ENCODE measurements around the gene GGA2. TPM values are rescaled to one million over a fixed set of nuclear protein-coding genes. Genes with fewer than 3 reads are reported as not detected.

The GGA2 gene
- total RNA-seq, 1 experiment from 2014 or later = 26.5 TPM

DNA sequence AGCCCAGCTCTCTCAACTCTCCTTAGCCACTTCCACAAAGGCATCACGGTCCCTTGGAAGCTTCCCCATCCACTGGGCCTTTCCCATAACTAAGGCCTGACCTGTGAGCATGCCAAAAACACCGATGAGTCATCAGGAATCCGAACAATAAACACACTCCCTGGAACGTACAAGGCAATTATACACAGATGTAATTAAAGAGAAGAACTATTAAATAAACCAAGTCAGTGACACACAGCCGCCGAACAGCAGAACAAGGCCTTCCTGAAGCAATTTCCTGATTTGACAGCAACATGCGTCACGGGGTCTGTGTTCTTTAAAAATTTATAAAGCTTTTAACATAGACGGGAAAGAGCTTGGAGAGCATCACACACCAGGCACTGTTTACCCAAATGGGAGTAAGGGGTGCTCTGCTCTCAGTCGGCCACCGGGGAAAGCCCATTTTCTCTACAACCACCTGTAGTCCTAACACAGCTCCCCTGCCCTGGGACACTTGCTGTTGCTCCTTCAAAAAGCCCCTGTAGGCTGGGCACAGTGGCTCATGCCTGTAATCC is 86.7 kb downstream of the GGA2 start:
- H4K20me1 ChIP-seq (ENCODE audit: low read length) = no peaks in the 10 kb centered on the region
- no peaks in the 10 kb centered on the region for H3K9me2 ChIP-seq (replicated peaks; ENCODE audit: low read length)
- no peaks in the 10 kb centered on the region for H3F3A ChIP-seq (ENCODE audit: low read length, unreplicated experiment)
- H3K4me1 ChIP-seq (ENCODE audit: insufficient read depth, low read length) = peaks cover 19% of the 10 kb centered on the region
- ChIA-PET POLR2A (ENCODE audit: unreplicated experiment) (interaction anchor here (0.5 kb wide), 1 partner anchor 71 kb away, joined by 3 read pairs; no protein-coding TSS in a partner anchor), CTCF (interaction anchor here (0.7 to 1.8 kb wide), 3 partner anchors 8 to 33 kb away, joined by 3 to 6 read pairs (median 6); no protein-coding TSS in a partner anchor)
- H3K4me3 ChIP-seq (ENCODE audit: low read length) = no peak overlapping the region
- H3K9ac ChIP-seq (ENCODE audit: low read length) = peak overlapping the region; percentile 67
- H3K36me3 ChIP-seq (ENCODE audit: low read depth, low read length) = no peaks in the 10 kb centered on the region
- no peaks in the 10 kb centered on the region for H3K79me2 ChIP-seq (ENCODE audit: low read length)
- no TSS peak for BruUV-seq (replicated peaks)
- H3K9me3 ChIP-seq (ENCODE audit: low read length) = no peaks in the 10 kb centered on the region
- H3K27ac ChIP-seq (ENCODE audit: low read length) = peak overlapping the region; percentile 98
- peak overlapping the region; percentile 25; the same call in 1 of the 2 replicates for H3K4me2 ChIP-seq (ENCODE audit: low read length)
- no peaks in the 10 kb centered on the region for H3K27me3 ChIP-seq (ENCODE audit: low read length)
- DNase-seq (peak; percentile 94), ATAC-seq (peak; percentile 78)
- no peak overlapping the region for H2AFZ ChIP-seq (ENCODE audit: low read length)
- intact Hi-C loops (cut with micrococcal nuclease) = loop anchor here (2.0 to 5.0 kb wide), 2 partner anchors 33 to 141 kb away; no protein-coding TSS in a partner anchor
- no peak for TF ChIP-seq EZH2 (IDR thresholded peaks at IDR 0.05; ENCODE audit: low read length, unreplicated experiment)
- TF ChIP-seq, protein P1, sequence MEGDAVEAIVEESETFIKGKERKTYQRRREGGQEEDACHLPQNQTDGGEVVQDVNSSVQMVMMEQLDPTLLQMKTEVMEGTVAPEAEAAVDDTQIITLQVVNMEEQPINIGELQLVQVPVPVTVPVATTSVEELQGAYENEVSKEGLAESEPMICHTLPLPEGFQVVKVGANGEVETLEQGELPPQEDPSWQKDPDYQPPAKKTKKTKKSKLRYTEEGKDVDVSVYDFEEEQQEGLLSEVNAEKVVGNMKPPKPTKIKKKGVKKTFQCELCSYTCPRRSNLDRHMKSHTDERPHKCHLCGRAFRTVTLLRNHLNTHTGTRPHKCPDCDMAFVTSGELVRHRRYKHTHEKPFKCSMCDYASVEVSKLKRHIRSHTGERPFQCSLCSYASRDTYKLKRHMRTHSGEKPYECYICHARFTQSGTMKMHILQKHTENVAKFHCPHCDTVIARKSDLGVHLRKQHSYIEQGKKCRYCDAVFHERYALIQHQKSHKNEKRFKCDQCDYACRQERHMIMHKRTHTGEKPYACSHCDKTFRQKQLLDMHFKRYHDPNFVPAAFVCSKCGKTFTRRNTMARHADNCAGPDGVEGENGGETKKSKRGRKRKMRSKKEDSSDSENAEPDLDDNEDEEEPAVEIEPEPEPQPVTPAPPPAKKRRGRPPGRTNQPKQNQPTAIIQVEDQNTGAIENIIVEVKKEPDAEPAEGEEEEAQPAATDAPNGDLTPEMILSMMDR (conservative IDR thresholded peaks at IDR 0.05; ENCODE audit: low read depth, low read length) = no peak
- TF ChIP-seq EZH2phosphoT487 (IDR thresholded peaks at IDR 0.05; ENCODE audit: borderline replicate concordance, low read length) = no peak

DNA sequence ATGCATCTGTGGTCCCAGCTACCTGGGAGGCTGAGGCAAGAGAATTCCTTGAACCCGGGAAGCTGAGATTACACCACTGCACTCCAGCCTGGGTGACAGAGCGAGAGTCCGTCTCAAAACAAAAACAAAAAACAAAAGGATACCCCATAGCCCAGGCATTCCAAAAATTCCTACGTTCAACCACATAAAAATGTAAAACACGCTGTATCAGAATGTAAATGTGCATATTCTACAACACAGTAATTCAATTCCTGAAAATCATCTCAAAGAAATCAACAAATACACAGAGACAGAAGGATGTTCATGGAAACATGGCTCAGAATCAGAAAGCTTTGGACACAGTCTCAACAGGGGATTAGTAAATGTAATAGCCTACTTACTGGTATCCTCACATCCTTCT is 90.3 kb downstream of the GGA2 start:
- DNase-seq (no peak), ATAC-seq (no peak)
- Histone ChIP-seq H3K9me2 (replicated peaks; ENCODE audit: low read length) (no peaks in the 10 kb centered on the region), H3K9ac (ENCODE audit: low read length) (no peak overlapping the region), H3K4me1 (ENCODE audit: insufficient read depth, low read length) (peaks cover 19% of the 10 kb centered on the region), H4K20me1 (ENCODE audit: low read length) (no peaks in the 10 kb centered on the region), H3K4me2 (ENCODE audit: low read length) (no peak overlapping the region), H3K27me3 (ENCODE audit: low read length) (no peaks in the 10 kb centered on the region), H3K9me3 (ENCODE audit: low read length) (no peaks in the 10 kb centered on the region), H3K4me3 (ENCODE audit: low read length) (no peak overlapping the region), H3K27ac (ENCODE audit: low read length) (no peak overlapping the region), H3F3A (ENCODE audit: low read length, unreplicated experiment) (no peaks in the 10 kb centered on the region), H3K36me3 (ENCODE audit: low read depth, low read length) (no peaks in the 10 kb centered on the region), H2AFZ (ENCODE audit: low read length) (no peak overlapping the region), H3K79me2 (ENCODE audit: low read length) (no peaks in the 10 kb centered on the region)
- ChIA-PET CTCF (no interaction called here), POLR2A (ENCODE audit: unreplicated experiment) (no interaction called here)
- intact Hi-C loops (cut with micrococcal nuclease) = loop anchor here (5.0 kb wide), 1 partner anchor 138 kb away; no protein-coding TSS in a partner anchor
- TF ChIP-seq EZH2 (IDR thresholded peaks at IDR 0.05; ENCODE audit: low read length, unreplicated experiment) (no peak), EZH2phosphoT487 (IDR thresholded peaks at IDR 0.05; ENCODE audit: borderline replicate concordance, low read length) (no peak)
- TF ChIP-seq, protein P1 (conservative IDR thresholded peaks at IDR 0.05; ENCODE audit: low read depth, low read length) = no peak
- BruUV-seq (replicated peaks) = no TSS peak

DNA sequence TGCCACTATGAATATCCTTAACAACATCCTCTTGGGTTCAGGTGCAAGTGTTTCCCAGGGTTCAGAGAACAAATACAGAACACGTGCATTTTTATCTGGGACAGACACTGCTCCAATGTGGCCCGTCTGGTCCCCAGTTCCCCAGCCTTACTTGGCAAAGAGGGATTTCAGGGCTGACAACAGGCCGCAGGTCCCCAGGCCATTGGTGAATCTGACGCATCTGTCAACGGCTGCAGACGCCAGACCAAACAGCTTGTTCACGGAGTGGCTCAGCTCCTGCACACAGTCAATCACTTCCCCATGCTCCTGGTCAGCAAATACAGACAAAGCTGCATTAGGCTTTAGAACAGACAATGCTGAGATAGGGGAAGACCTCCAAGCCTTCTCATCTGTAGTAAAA is 93.5 kb downstream of the GGA2 start:
- no peak overlapping the region for H3K4me2 ChIP-seq (ENCODE audit: low read length)
- ATAC-seq (no peak), DNase-seq (no peak)
- POLR2A ChIA-PET (ENCODE audit: unreplicated experiment) = no interaction called here
- no peaks in the 10 kb centered on the region for H3K9me3 ChIP-seq (ENCODE audit: low read length)
- H3K79me2 ChIP-seq (ENCODE audit: low read length) = no peaks in the 10 kb centered on the region
- H3K27me3 ChIP-seq (ENCODE audit: low read length) = no peaks in the 10 kb centered on the region
- BruUV-seq (replicated peaks) = no TSS peak
- no peaks in the 10 kb centered on the region for H4K20me1 ChIP-seq (ENCODE audit: low read length)
- intact Hi-C loops (cut with micrococcal nuclease) = no loop called here
- no peaks in the 10 kb centered on the region for H3F3A ChIP-seq (ENCODE audit: low read length, unreplicated experiment)
- H3K27ac ChIP-seq (ENCODE audit: low read length) = no peak overlapping the region
- no peak overlapping the region for H3K9ac ChIP-seq (ENCODE audit: low read length)
- H3K4me3 ChIP-seq (ENCODE audit: low read length) = no peak overlapping the region
- no peak overlapping the region for H2AFZ ChIP-seq (ENCODE audit: low read length)
- CTCF ChIA-PET = no interaction called here
- H3K4me1 ChIP-seq (ENCODE audit: insufficient read depth, low read length) = no peaks in the 10 kb centered on the region
- TF ChIP-seq EZH2phosphoT487 (IDR thresholded peaks at IDR 0.05; ENCODE audit: borderline replicate concordance, low read length) = no peak
- TF ChIP-seq, protein P1 (conservative IDR thresholded peaks at IDR 0.05; ENCODE audit: low read depth, low read length) = no peak
- no peak for TF ChIP-seq EZH2 (IDR thresholded peaks at IDR 0.05; ENCODE audit: low read length, unreplicated experiment)
- no peaks in the 10 kb centered on the region for H3K9me2 ChIP-seq (replicated peaks; ENCODE audit: low read length)
- peaks cover 3% of the 10 kb centered on the region; the same call in 1 of the 2 replicates for H3K36me3 ChIP-seq (ENCODE audit: low read depth, low read length)
